HepG2 (cell line): ENCODE data around the gene ZNF77. TPM values are rescaled to one million over a fixed set of nuclear protein-coding genes. Genes with fewer than 3 reads are reported as not detected.

Experiments
- ARNT ChIP-seq: fragments of 450-650 bp; IDR thresholded peaks from 2 replicates; pipeline ENCODE4 v1.6.1; 2017
- ARNT2 ChIP-seq: sonication (generic); formaldehyde crosslinking; IDR thresholded peaks from 2 replicates; pipeline ENCODE4 v1.8.0; 2022; ENCODE audit warnings: mild to moderate bottlenecking, low read depth, missing genetic modification reagents, moderate library complexity
- BRD4 ChIP-seq: sonication (generic); formaldehyde crosslinking; IDR thresholded peaks from 2 replicates; pipeline ENCODE4 v1.4.0; 2020; ENCODE audit warnings: missing genetic modification reagents
- CREBL2 ChIP-seq: sonication (generic); formaldehyde crosslinking; IDR thresholded peaks from 2 replicates; pipeline ENCODE4 v1.8.1; 2023; ENCODE audit warnings: missing genetic modification reagents, mild to moderate bottlenecking, borderline replicate concordance
- CSRNP1 ChIP-seq: sonication (generic); formaldehyde crosslinking; IDR thresholded peaks from 2 replicates; pipeline ENCODE4 v1.8.1; 2023; ENCODE audit warnings: mild to moderate bottlenecking, missing genetic modification reagents
- DMAP1 ChIP-seq: IDR thresholded peaks from 2 replicates; pipeline ENCODE4 v1.6.1; 2016
- ESRRA ChIP-seq: sonication (generic); formaldehyde crosslinking; IDR thresholded peaks from 2 replicates; pipeline ENCODE4 v1.5.1; 2020; ENCODE audit warnings: mild to moderate bottlenecking, low read depth, missing genetic modification reagents
- HNRNPK ChIP-seq: fragments of 200-400 bp; formaldehyde crosslinking; IDR thresholded peaks from 2 replicates; pipeline ENCODE4 v1.6.1; 2018; ENCODE audit warnings: low read length, low read depth, moderate library complexity, mild to moderate bottlenecking; ENCODE audit not compliant: poor library complexity, severe bottlenecking
- KDM2A ChIP-seq: sonication (generic); formaldehyde crosslinking; IDR thresholded peaks from 2 replicates; pipeline ENCODE4 v1.4.0; 2020; ENCODE audit warnings: low read depth, missing genetic modification reagents, borderline replicate concordance
- KMT2A ChIP-seq: sonication (generic); formaldehyde crosslinking; IDR thresholded peaks from 2 replicates; pipeline ENCODE4 v1.4.0; 2020; ENCODE audit warnings: missing genetic modification reagents
- NFYC ChIP-seq: IDR thresholded peaks from 2 replicates; pipeline ENCODE4 v1.6.1; 2016; ENCODE audit warnings: missing genetic modification reagents, missing compliant biosample characterization
- PLSCR1 ChIP-seq: sonication (generic); formaldehyde crosslinking; IDR thresholded peaks from 2 replicates; pipeline ENCODE4 v1.5.0; 2020; ENCODE audit warnings: missing genetic modification reagents, mild to moderate bottlenecking, borderline replicate concordance
- RFX3 ChIP-seq: IDR thresholded peaks from 2 replicates; pipeline ENCODE4 v1.6.1; 2016; ENCODE audit warnings: missing biosample characterization, missing genetic modification reagents
- SOX6 ChIP-seq, 2 experiments: fragments of 450-650 bp in 1 of 2; sonication (generic) in 1 of 2; formaldehyde crosslinking in 1 of 2; IDR thresholded peaks; 2 replicates each; pipeline versions ENCODE4 v1.4.0 to v1.6.1; 2017 to 2020; ENCODE audit warnings: antibody characterized with exemption in 1 of 2, mild to moderate bottlenecking in 1 of 2, missing genetic modification reagents in 1 of 2
- TGIF2 ChIP-seq: IDR thresholded peaks from 2 replicates; pipeline ENCODE4 v1.6.1; 2016; ENCODE audit warnings: control low read depth, missing compliant biosample characterization
- TOPORS ChIP-seq: sonication (generic); formaldehyde crosslinking; IDR thresholded peaks from 2 replicates; pipeline ENCODE4 v1.8.0; 2023; ENCODE audit warnings: mild to moderate bottlenecking, missing genetic modification reagents
- ZBTB39 ChIP-seq: sonication (generic); formaldehyde crosslinking; IDR thresholded peaks from 2 replicates; pipeline ENCODE4 v1.5.0; 2020; ENCODE audit warnings: missing genetic modification reagents
- ZFX ChIP-seq: sonication (generic); formaldehyde crosslinking; IDR thresholded peaks from 2 replicates; pipeline ENCODE4 v1.4.0; 2020; ENCODE audit warnings: mild to moderate bottlenecking, low read depth, missing genetic modification reagents, moderate library complexity
- ZNF331 ChIP-seq: sonication (generic); formaldehyde crosslinking; IDR thresholded peaks from 2 replicates; pipeline ENCODE4 v1.4.0; 2020; ENCODE audit warnings: missing genetic modification reagents
- ZNF34 ChIP-seq: sonication (generic); formaldehyde crosslinking; IDR thresholded peaks from 2 replicates; pipeline ENCODE4 v1.4.0; 2020; ENCODE audit warnings: mild to moderate bottlenecking, missing genetic modification reagents, borderline replicate concordance
- ZNF451 ChIP-seq: sonication (generic); formaldehyde crosslinking; IDR thresholded peaks from 2 replicates; pipeline ENCODE4 v1.5.0; 2020; ENCODE audit warnings: mild to moderate bottlenecking, missing genetic modification reagents
- ZNF703 ChIP-seq: sonication (generic); formaldehyde crosslinking; IDR thresholded peaks from 2 replicates; pipeline ENCODE4 v1.5.1; 2020; ENCODE audit warnings: missing genetic modification reagents, mild to moderate bottlenecking, moderate library complexity, borderline replicate concordance
- ZNF720 ChIP-seq: sonication (generic); formaldehyde crosslinking; IDR thresholded peaks from 2 replicates; pipeline ENCODE4 v1.4.0; 2020; ENCODE audit warnings: missing genetic modification reagents
- ZNF724P ChIP-seq: sonication (generic); formaldehyde crosslinking; IDR thresholded peaks from 2 replicates; pipeline ENCODE4 v1.8.0; 2022; ENCODE audit warnings: missing genetic modification reagents, borderline replicate concordance
- ZSCAN31 ChIP-seq: sonication (generic); formaldehyde crosslinking; IDR thresholded peaks from 2 replicates; pipeline ENCODE4 v1.5.0; 2020; ENCODE audit warnings: low read depth, mild to moderate bottlenecking, missing genetic modification reagents
- polyA plus RNA-seq, 8 experiments: library from polyadenylated mRNA; depleted of rRNA in 3 of 8; stranded (reverse) in 7 of 8; unstranded in 1 of 8; fragments of >200 nt; fragmentation: Illumina TruSeq in 4 of 8; extraction: Trizol in 4 of 8; gene quantifications; 2 replicates each; pipeline versions ENCODE4 v1.2.1 to v1.2.3, GENCODE V29; 2011 to 2016; ENCODE audit warnings: low read depth in 4 of 8, missing spikeins in 1 of 8, mixed read lengths in 1 of 8; ENCODE audit not compliant: insufficient read depth in 1 of 8
- total RNA-seq, 5 experiments: library from RNA; depleted of rRNA; stranded (reverse); fragments of >200 nt; fragmentation: Illumina TruSeq; extraction: Trizol; gene quantifications; 2 replicates each; pipeline ENCODE4 v1.2.3, GENCODE V29; 2016; ENCODE audit warnings: low read depth in 1 of 5

The ZNF77 gene
- total and polyA plus RNA-seq, 2 of the 13 experiments (the other 11 are each of a cell fraction or from before 2014, with no cell fraction given), result 7.1 to 11.5 TPM

GRCh38 chr19:2900296-2901252 is 44.2 kb downstream of the ZNF77 start, which contains the start of gene ZNF57 (continued):
- peak; percentile 87; the same call in 1 of the 2 replicates for TF ChIP-seq TOPORS (CRISPR knock-in tag)
- TF ChIP-seq HNRNPK, result peak; percentile 85
- no peak for TF ChIP-seq PLSCR1 (CRISPR knock-in tag)
- peak; percentile 28; the same call in 1 of the 2 replicates for TF ChIP-seq ZNF720
- 0 out of 2 replicates have a peak, but pooled peaks have one; percentile 4 for TF ChIP-seq ZSCAN31 (CRISPR knock-in tag)
- 0 out of 2 replicates have a peak, but pooled peaks have one; percentile 58 for TF ChIP-seq CREBL2 (CRISPR knock-in tag)
- TF ChIP-seq ESRRA (CRISPR knock-in tag), result no peak
- TF ChIP-seq ZNF331 (CRISPR knock-in tag), result peak; percentile 38
- peak; percentile 75 for TF ChIP-seq ZFX (CRISPR knock-in tag)
- TF ChIP-seq RFX3 (CRISPR knock-in tag), result peak; percentile 46; the same call in 1 of the 2 replicates
- TF ChIP-seq NFYC, result peak; percentile 93
- peak; percentile 80 for TF ChIP-seq ARNT2 (CRISPR knock-in tag)
- 0 out of 2 replicates have a peak, but pooled peaks have one; percentile 30 for TF ChIP-seq BRD4 (CRISPR knock-in tag)
- peak; percentile 84; the same call in 1 of the 2 replicates for TF ChIP-seq ZNF724P
- TF ChIP-seq ZBTB39 (CRISPR knock-in tag), result no peak; the same call in 1 of the 2 replicates
- TF ChIP-seq DMAP1 (CRISPR knock-in tag), result peak; percentile 74; the same call in 1 of the 2 replicates
- TF ChIP-seq ZNF34 (CRISPR knock-in tag), result no peak
- TF ChIP-seq ZNF703 (CRISPR knock-in tag), result no peak
- peak; percentile 65; the same call in 1 of the 2 replicates for TF ChIP-seq TGIF2 (CRISPR knock-in tag)
- TF ChIP-seq KDM2A (CRISPR knock-in tag), result peak; percentile 22; the same call in 1 of the 2 replicates
- TF ChIP-seq ZNF451 (CRISPR knock-in tag), result peak; percentile 88; the same call in 1 of the 2 replicates
- TF ChIP-seq CSRNP1, result peak; percentile 78; the same call in 1 of the 2 replicates
- TF ChIP-seq KMT2A, result peak; percentile 64
- TF ChIP-seq SOX6 (IDR thresholded peaks at IDR 0.05), result no peak
- peak; percentile 15; the same call in 1 of the 2 replicates for TF ChIP-seq SOX6 (CRISPR knock-in tag; IDR thresholded peaks at IDR 0.05)
- no peak for TF ChIP-seq ARNT
